Measurements from ENCODE around the gene DIP2C.

GRCh38 chr10:652233-652632, 37.2 kb downstream of the DIP2C start:
- TF ChIP-seq EZH2 (IDR thresholded peaks at IDR 0.05; ENCODE audit: borderline replicate concordance, insufficient read depth, low read depth, low read length, poor library complexity, severe bottlenecking), result no peak
- TF ChIP-seq CTCF (IDR thresholded peaks at IDR 0.05), result no peak
